Activated T-cell treated with anti-CD3 and anti-CD28 coated beads for 48 hours (primary cell): Measurements from ENCODE around the gene RIMBP2.

Experiments
- DNase-seq: peaks from one replicate; pipeline ENCODE4 v3.0.0-alpha.2; 2020; ENCODE audit warnings: low read depth

The RIMBP2 gene

DNA sequence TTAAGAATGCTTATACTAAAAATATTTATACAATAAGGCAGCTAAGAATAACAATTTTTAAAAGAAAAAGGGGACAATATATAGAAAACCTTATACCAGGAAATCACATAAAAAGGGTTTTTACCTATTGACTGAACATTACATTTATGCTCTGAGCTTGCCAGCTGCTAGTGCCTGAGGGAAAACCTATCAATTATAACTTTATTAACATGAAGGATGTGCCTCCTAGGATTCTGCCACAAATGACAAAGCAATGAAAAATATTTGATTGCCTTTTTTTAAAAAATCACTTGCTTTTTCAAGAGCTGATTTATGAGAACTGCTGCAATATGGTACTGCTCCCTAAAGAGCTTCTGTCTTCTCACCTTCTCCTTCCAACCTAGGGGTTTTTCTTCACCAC lies 185.7 kb downstream of the RIMBP2 start:
- DNase-seq, result no peak

DNA sequence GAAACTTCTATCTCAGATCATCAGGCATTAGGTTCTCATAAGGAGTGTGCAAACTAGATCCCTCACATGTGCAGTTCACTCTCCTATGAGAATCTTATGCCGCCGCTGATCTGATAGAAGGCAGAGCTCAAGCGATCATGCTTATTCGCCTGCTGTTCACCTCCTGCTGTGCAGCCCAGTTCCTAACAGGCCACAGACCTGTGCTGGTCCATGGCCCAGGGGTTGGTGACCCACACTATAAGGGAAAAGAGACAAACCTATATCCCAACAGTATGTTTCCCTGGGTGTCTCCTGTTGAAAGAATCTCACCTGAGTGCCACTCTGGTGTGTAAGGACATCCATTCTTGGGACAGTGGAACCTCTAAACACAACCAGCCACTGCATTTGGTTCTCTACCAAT lies 186.3 kb downstream of the RIMBP2 start:
- DNase-seq, result no peak

DNA sequence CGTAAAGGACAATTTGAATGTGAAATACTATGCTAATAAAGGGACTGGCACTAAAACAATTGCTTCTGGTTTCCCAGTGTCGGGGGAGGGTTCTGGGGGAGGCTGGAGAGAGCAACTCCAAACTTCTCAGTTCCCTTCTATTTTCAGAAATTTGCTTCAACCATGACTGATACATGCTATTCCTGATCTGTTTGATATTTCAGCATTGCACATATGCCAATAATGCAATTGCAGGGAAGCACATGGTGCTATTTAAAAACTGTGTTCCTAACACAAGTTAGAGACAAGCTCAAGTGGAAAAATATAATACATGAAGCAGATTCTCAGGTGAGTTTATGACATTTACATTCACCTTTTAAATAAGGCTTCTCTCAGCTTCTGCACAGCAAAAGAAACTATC lies 188.9 kb downstream of the RIMBP2 start:
- DNase-seq, result no peak

DNA sequence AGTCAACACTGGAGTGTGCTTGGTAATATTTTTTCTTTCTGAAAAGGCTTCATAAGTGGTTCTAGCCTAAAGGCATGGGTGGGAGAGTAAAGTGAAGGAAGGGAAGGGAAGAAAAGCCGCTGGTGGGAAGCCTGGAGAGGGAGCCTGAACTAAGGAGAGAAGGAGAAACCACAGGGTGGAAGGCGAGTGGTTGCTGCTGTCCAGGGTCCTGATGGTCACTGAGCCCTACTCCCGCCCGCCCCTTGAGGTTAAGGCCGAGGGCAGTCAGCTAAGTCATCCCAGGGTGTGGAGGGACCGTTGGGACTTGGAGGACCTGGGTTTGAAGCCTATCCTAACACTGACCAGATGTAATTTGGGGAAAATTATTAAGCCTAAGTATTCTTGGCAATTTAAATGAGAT lies 189.3 kb downstream of the RIMBP2 start:
- no peak for DNase-seq

DNA sequence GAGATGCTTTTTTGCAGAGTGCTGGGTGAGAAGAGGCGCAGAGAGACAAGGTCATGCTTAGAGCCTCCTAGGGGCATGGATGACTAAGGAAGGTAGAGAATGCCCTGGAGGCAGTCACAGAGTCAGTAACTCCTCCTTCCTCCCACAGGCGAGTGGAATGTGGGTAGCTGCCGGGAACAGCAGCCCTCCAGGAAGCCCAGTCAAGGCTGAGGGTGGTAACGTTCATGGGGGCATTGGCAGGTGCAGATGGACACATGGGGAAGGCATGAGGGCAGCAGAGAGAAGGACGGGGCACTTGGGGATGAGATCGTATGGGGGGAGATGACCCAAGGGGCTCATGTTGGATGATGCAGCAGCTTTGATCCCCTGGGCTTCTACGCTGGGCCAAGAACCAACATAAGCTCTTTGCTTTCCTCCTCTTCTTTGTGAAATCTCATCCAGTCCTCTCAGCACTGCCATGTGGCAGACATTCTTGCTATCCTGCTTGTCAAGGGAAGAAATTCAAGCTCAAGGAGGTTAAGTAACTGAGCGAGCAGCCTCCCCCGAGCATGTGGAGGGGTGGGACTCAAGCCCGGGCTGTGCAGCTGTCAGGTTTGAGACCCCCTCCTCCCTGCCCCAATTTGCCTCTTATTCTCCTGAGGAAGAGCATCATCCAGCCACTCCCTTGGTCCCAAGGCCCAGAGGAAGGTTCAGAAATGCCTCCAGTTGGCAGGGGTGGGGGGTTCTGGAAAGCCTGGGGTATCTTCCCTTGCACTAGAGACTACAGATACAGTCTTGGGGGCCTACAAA lies 190.5 kb downstream of the RIMBP2 start:
- DNase-seq, result no peak

DNA sequence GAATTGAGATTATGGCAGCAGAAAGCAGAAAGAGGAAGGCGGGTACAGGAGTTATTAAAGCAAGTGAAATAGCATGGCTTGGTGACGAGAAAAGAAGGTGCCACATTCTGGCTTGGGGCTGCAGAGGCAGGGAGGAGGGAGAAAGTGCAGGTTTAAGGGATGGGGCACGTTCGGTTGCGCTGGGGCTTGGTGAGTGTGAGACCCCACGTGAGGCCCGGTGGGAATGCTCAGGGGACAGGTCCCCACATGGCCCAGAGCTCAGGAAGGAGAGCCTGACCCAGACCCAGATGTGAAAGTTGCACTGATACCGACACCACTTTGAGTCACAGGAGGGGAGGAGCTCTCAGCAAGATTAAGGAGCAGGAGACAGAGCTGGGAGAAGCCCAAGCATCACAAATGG lies 191.3 kb downstream of the RIMBP2 start:
- DNase-seq, result no peak

DNA sequence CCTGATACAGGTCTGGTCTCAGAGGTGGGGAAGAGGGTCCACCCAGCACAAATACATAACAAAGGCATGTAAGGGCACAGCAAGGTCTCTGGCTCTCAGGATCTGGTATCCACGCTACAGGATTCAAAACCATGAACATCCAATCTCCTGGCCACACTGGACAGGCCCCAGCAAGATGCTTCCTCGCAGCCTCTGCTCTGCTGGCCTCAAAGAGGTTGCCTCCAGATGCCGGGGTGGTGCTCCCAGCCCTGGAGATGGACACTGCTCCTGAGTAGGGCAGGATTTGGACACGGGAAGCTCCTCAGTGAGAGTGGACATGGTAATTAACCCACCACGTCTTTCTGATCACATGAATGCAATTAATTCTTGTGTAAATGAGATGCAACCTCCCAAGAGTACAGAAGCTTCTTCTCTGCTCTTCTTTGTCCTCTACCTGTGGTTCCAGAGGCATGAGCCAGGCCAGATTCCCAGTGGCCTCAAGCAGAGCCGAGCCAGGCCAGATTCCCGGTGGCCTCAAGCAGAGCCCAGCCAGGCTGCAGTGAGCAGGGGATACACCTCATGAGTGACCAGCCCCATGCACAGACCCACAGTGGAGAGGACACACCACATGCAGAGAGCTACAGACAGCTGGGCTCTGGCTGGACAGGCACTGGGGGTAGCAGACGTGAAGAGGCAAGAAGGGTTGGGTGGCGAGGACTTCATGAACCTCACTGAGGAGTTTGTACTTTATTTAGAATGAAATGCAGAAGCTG lies 192.1 kb downstream of the RIMBP2 start:
- DNase-seq, result no peak

DNA sequence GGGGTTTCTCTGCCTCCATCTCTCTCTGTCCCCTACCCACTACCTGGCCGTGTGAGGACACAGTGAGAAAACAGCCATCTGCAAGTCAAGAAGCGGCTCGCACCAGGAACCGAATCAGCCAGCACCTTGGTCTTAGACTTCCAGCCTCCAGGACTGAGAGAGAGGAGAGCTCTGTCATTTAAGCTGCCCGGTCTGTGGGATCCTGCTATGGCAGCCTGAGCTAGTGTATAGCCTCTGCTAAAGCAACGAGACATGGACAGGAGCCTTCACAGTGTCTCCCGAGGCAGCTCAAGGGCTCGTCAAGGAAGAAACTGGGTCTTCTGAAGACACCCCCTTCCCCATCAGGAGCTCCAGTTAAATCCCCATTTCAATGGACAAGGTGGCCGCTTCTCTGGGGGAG lies 192.9 kb downstream of the RIMBP2 start:
- DNase-seq, result no peak

DNA sequence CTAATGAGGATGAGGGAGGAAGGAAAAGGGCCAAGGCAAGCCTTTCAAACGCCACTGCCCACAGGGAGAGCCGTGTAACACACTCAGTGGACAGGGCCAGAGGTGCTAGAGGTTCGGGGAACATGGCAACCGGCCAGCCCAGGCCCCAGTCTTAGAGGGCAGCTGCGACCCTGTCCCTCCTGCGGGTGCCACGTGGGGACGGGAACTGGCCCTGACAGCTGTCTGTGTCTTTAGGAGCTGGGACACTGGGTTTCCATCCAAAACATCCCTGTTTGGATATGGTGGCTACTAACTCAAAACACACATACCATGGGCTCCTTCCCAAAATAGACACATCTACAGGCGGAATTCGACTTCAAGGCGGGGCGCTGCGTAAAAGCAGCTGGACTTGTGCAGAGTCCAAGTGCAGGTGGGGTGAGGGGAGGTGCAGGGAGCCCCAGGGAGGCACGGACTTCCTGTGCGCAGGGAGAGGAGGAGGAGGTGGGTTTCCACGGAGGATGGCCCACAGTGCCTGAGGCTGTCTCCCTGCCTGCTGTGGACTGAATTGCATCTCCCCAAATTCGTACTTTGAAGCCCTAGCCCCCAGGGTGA lies 193.8 kb downstream of the RIMBP2 start:
- DNase-seq, result no peak

DNA sequence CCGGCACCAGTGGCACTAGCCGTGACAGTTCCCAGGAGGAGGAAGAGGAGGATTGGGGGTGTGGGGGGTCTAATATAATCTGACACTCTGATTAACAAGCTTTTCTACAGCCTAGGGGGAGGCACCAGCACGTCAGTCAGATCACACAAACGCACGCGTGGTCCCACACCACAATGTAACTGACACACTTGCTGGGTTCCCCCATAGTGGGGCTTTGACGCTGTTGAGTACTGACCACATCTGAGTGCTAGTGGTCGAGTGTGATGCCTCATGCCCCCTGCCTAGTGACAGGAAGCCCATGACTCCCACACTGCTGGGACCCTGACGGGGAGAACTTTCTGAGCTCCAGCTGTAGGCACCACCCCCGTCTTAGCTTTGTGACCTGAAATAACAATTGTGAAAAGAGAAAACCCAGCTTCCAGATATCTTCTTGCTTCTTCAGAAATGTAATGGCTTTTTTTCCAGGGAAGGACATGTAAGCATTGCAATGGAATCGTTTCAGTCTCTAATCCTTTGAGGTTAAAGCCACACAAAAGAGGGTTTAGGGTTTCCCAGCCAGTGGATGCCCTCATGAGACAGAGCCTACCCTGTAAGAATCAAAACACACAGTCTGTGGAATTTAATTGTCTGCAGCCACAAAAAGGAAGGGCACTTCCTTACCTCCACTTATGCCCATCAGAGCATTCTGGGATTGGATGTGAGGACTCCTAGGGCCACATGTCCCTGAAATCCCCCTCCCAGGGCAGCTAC lies 194.5 kb downstream of the RIMBP2 start:
- DNase-seq, result no peak

DNA sequence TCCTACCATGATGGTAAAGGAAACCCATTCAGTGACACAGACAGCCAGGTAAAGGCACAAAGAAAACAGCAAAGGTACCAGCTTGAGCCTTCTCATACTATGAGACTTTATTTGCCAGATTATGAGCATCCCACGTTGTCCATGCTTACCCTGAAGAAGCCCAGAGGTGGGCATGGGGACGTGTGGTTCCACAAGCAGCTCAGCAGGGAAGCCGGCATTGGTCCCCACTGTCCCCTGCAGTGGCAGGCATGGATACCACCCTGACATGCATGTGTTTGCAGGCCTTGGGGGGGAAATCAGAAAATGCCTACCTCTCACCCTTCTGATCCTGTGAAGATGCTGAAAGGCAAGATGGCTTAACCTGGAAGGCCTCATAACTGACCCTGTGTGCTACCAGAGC lies 195.3 kb downstream of the RIMBP2 start:
- DNase-seq, result no peak

DNA sequence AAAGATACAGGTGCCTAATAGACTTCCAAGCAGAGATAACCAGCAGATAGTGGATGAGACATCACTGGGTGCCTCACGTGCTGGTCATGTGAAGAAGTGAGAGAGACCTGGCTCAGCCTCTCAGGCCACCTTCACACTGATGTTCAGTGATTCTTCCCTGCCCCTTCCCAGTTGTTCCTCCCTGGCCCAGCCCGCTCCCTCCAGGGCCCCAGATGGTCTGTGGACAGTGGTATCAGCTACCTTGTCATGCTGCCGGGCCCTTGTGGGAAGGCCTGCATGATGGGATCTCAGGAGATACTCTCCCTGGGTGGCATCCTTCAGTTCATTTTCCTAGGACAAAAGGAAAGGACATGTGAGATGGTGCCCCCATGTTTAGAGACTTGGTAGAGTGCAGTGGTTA lies 198.5 kb downstream of the RIMBP2 start:
- no peak for DNase-seq

DNA sequence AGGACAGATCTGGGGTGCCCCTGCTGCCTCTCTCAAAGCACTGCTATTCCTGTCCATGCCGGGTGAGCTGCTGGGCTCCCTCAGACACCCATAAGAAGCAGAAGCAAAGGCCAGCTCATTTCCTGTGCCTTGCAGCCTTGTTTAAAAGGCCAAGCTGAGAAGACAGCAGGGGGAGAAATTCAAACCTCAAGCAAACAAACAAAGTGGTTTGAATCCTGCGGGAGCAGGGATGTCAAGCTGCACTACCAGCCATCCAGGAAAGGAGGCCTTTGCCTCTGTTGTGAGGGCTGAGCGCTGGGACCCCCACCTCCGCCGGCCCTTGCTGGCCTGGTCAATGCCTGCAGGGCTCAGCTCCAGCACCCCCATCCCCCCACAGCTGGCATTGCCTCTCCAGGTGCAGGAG lies 201.9 kb downstream of the RIMBP2 start:
- DNase-seq, result no peak

DNA sequence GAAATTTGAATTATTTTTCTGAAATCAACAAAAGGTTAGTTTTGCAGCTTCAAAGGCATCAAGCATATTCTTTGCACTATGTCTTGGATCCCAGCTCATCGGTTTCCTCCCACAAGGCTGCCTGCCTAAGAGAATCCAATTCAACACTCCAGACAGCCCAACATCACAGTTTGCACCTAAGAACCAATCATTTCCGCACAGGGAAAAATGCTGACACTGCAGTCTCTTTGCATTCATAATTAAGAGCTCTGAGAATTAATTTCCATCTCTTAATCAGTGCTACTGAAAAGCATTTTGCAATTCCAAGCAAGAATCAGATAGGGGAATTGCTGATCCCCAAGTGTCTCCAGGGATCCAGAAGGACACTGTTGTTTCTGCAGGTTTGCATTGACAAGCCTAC lies 202.5 kb downstream of the RIMBP2 start:
- DNase-seq, result no peak

DNA sequence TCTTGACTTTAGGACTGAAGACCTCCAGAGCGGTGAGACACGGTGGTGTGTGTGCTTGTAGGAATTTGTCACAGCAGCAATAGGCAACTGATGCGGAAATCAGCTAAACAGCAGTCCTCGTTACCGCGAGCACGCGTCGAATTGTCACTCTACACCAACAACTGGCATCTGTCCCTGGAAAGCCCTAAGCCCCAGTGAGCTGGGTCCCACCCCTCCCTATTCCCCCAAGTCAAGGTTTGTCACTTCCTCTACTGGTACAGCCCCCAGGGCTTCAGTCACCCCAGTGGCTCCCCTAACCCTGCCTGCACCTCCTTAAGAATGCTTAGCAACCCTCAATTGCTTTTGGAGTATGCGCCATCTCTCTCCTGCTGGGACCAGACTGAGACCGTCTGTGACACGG lies 204.8 kb downstream of the RIMBP2 start:
- DNase-seq, result no peak

DNA sequence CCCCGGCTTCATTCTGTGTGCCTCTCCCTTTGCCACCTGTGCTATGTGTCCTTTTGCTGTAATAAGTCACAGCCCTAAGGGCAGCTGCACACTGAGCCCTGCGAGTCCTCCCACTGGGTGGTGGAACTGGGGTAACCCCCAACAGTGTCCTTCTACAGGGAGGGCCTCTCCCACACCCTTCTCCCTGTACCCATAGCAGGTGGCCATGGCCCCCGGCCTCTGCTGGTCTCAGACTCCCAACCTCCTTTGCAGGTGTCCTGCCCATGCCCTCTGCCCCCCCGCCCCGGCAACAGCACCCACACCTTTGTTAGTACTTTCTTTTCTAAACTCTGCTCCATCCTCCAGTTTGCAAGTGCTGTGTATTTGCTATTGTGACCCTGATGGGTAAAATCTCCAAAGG lies 206.6 kb downstream of the RIMBP2 start:
- no peak for DNase-seq

DNA sequence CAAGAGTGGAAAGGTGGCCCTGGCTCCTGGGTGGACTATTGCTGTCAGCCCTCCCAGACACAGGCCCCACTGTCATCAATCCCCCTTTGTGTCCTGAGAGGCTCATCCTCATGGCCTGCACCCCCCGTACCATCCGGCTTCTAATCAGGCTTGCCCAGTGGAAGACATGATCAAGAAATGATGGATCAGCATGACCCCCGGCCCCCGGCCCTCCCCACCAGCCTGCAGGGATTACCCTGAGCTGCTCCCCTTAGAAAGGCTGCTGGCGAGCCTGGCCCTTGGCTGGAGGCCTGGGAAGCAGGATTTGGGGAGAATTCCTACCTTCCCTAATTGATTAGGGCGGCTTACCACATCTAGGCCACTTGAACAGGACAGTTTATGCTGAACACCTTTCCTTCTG lies 207.3 kb downstream of the RIMBP2 start:
- no peak for DNase-seq

DNA sequence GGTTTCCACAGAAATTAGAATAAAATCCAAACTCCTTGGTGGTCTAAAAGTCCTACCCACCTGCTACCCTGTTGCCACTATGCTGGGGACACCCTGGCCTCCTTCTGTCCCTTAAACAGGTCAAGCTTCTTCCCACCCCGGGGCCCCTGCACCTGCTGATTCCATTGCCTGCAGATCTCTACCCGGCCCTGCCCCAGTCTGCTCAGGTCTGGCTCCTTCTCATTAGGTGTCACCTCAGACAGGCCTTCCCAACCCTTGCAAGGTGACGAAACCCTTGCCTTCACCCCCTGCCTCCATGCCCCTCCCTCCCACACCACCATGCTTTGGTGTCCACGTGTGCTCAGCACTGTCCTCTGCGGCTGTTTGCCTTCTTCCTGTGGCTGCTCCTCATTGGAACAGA lies 207.8 kb downstream of the RIMBP2 start:
- no peak for DNase-seq

DNA sequence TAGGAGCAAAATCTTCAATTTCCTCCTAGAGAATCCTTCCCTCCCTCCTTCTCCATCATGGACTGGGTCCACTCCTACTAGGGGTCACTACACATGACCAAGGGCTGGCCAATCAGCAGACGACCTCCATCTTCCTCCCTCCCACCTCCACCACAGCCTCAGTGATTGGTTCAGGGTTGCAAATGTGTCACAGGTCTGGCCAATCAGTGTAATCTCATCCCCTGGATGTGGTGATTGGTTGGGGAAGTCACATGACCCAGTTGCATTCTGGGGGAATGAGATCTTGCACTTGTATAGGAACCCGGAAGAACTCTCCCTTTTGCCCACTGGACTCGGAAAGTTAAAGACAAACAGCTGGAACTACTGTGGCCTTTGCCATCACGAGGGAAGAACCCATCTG lies 209.3 kb downstream of the RIMBP2 start:
- no peak for DNase-seq

DNA sequence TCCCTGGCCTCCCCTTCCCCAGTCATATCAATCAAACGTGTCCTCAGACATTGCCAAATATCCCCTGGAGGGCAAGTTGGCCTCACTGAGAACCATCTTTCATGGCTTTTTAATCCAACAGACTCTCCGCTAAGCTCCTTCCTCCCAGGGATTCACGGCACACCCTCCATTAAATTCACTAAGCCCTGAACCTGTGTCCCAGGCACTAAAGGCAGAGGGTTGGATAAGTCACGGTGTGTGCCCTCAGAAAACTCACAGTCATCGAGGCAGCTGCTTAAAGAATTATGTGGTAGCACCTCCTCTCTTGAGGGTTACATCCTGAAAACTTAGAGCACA lies 211.3 kb downstream of the RIMBP2 start:
- DNase-seq, result no peak

DNA sequence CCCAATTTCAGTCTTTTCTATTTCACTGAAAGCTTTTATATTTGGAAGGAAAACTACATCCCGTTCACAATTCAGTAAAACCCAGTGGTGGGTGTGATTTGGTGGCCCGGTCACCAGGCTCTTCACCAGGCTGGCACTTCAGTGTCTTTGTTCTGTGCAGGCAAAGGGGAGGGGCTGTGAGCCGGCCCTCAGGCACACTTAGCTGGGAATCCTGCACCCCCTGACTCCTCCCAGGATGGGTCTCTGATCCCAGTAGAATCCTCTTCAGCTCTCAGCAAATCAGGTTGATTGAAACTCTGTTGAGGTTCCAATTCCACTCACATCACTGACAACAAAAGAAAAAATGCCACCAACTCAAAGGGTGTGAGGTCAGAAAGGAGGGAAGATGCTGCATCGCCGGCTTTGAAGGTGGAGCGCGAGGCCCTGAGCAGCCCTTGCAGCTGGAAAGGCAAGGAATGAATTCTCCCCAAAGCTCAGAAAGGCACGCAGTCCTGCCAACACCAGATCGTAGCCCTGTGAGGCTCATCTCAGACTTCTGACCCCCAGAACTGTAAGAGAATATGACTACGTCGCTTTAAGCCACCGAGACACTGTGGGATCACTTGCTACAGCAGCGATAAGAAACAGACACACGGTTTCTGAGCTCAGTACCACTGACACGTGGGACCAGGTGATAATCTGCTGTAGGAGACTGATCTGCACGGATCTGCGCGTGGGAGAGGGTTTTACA lies 211.8 kb downstream of the RIMBP2 start:
- no peak for DNase-seq

DNA sequence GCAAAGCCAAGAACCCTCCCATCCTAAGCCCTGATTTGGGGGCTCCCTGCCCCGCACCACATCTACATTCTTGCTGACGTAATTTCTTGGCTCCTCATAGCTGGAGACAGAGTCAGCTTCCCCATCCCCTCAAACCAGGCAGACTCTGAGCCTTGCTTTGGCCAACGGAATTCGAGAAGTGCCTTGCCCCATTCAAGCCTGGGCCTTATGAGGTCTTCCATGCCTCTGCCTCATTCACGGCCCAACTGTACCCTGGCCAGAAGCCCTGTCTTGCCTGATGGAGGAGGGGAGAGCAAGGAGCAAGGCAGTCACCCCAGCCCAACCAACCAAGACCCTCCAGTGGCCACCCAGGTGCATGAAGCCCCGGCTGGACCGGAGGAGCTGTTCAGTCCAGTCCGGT lies 214.3 kb downstream of the RIMBP2 start:
- DNase-seq, result no peak
